ENCODE results near the gene MYO18A.

DNA sequence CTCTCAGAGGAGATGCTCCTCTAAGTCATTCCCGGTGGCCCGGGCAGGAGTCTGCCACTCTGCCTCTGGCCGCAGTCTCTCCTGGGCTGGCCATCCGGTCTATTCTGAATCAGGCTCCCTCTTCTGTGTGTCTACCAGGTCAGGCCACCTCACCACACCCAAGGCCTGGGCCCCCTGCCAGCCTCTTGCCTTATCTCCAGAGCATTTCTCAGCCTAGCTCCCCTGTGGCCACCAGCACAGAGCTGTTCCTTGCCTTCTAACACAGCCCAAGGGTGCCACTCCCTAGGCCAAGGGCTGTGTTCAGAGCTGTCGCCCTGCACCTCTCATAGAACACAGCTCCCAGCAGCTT lies 55.3 kb downstream of the MYO18A start:
- TF ChIP-seq CTCF (IDR thresholded peaks at IDR 0.05; ENCODE audit: low read length) (no peak), EZH2 (optimal IDR thresholded peaks at IDR 0.05; ENCODE audit: low read depth, low read length) (no peak)
